DOHH2 (cell line): ENCODE measurements around the gene LYPD6B.

Experiments used
- H3F3A ChIP-seq: fragments of 200-600 bp; sonication (generic), shearing (Covaris generic); 2 replicates; pipeline ENCODE4 v1.6.0; 2016; ENCODE audit warnings: antibody characterized with exemption, mild to moderate bottlenecking; ENCODE audit not compliant: control insufficient read depth, insufficient read depth
- H3K27ac ChIP-seq: fragments of 200-600 bp; sonication (generic); 2 replicates; pipeline ENCODE4 v1.5.1; 2014; ENCODE audit warnings: low read depth, mild to moderate bottlenecking, low read length, moderate library complexity
- H3K27me3 ChIP-seq: fragments of 200-600 bp; sonication (generic); 2 replicates; pipeline ENCODE4 v1.6.1; 2014; ENCODE audit warnings: mild to moderate bottlenecking, low read length, mixed read lengths; ENCODE audit not compliant: control insufficient read depth
- H3K36me3 ChIP-seq: fragments of 200-600 bp; sonication (generic); 2 replicates; pipeline ENCODE4 v1.6.1; 2014; ENCODE audit warnings: mild to moderate bottlenecking, low read length, moderate library complexity, mixed read lengths; ENCODE audit not compliant: control insufficient read depth
- H3K4me1 ChIP-seq: fragments of 200-600 bp; sonication (generic); 2 replicates; pipeline ENCODE4 v1.6.1; 2014; ENCODE audit warnings: mild to moderate bottlenecking, low read length, mixed read lengths; ENCODE audit not compliant: control insufficient read depth
- H3K4me2 ChIP-seq: fragments of 200-600 bp; sonication (generic); 2 replicates; pipeline ENCODE4 v1.6.0; 2014; ENCODE audit warnings: mild to moderate bottlenecking, low read length, moderate library complexity
- H3K4me3 ChIP-seq: fragments of 200-600 bp; sonication (generic); 2 replicates; pipeline ENCODE4 v1.5.1; 2014; ENCODE audit warnings: mild to moderate bottlenecking, low read length, mixed read lengths
- H3K79me2 ChIP-seq: fragments of 200-600 bp; sonication (generic); 2 replicates; pipeline ENCODE4 v1.6.1; 2014; ENCODE audit warnings: mild to moderate bottlenecking, low read length, mixed read lengths; ENCODE audit not compliant: control insufficient read depth
- H3K9me2 ChIP-seq: fragments of 200-600 bp; sonication (generic); replicated peaks from 2 replicates; pipeline ENCODE4 v1.6.1; 2014; ENCODE audit warnings: mild to moderate bottlenecking, low read length, mixed read lengths; ENCODE audit not compliant: control insufficient read depth
- H3K9me3 ChIP-seq: fragments of 200-600 bp; sonication (generic); 2 replicates; pipeline ENCODE4 v1.6.1; 2014; ENCODE audit warnings: antibody characterized with exemption, low read length, mixed read lengths; ENCODE audit not compliant: control insufficient read depth, insufficient read depth
- H4K20me1 ChIP-seq: fragments of 200-600 bp; sonication (generic); 2 replicates; pipeline ENCODE4 v1.6.0; 2014; ENCODE audit warnings: low read depth, mild to moderate bottlenecking, antibody characterized with exemption, low read length, moderate library complexity; ENCODE audit not compliant: control insufficient read depth, insufficient read depth
- EZH2phosphoT487 ChIP-seq: fragments of 200-600 bp; sonication (generic); IDR thresholded peaks from 2 replicates; pipeline ENCODE4 v1.6.1; 2017; ENCODE audit warnings: borderline replicate concordance, mild to moderate bottlenecking, antibody characterized with exemption, low read length, moderate library complexity, mixed read lengths
- TF ChIP-seq, protein P1 (sequence below): fragments of 200-600 bp; sonication (generic); IDR thresholded peaks from one replicate; pipeline ENCODE4 v1.5.1; 2014; ENCODE audit warnings: antibody characterized with exemption, mild to moderate bottlenecking, low read depth, low read length; ENCODE audit not compliant: poor library complexity, severe bottlenecking

The LYPD6B gene

GRCh38 chr2:149169656-149170055 lies 131.2 kb downstream of the LYPD6B start:
- no peaks in the 10 kb centered on the region for H3F3A ChIP-seq
- no peaks in the 10 kb centered on the region for H3K79me2 ChIP-seq
- H4K20me1 ChIP-seq: no peaks in the 10 kb centered on the region
- H3K4me2 ChIP-seq: no peak overlapping the region
- H3K4me3 ChIP-seq: no peak overlapping the region
- H3K9me2 ChIP-seq: no peaks in the 10 kb centered on the region
- no peaks in the 10 kb centered on the region for H3K27me3 ChIP-seq
- no peak overlapping the region for H3K27ac ChIP-seq
- H3K9me3 ChIP-seq: peaks cover 4% of the 10 kb centered on the region; the same call in 1 of the 2 replicates
- no peaks in the 10 kb centered on the region; the same call in none of the 2 replicates for H3K36me3 ChIP-seq
- peaks cover 8% of the 10 kb centered on the region; the same call in 1 of the 2 replicates for H3K4me1 ChIP-seq
- TF ChIP-seq EZH2phosphoT487: no peak
- TF ChIP-seq, protein P1, sequence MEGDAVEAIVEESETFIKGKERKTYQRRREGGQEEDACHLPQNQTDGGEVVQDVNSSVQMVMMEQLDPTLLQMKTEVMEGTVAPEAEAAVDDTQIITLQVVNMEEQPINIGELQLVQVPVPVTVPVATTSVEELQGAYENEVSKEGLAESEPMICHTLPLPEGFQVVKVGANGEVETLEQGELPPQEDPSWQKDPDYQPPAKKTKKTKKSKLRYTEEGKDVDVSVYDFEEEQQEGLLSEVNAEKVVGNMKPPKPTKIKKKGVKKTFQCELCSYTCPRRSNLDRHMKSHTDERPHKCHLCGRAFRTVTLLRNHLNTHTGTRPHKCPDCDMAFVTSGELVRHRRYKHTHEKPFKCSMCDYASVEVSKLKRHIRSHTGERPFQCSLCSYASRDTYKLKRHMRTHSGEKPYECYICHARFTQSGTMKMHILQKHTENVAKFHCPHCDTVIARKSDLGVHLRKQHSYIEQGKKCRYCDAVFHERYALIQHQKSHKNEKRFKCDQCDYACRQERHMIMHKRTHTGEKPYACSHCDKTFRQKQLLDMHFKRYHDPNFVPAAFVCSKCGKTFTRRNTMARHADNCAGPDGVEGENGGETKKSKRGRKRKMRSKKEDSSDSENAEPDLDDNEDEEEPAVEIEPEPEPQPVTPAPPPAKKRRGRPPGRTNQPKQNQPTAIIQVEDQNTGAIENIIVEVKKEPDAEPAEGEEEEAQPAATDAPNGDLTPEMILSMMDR: no peak

DNA sequence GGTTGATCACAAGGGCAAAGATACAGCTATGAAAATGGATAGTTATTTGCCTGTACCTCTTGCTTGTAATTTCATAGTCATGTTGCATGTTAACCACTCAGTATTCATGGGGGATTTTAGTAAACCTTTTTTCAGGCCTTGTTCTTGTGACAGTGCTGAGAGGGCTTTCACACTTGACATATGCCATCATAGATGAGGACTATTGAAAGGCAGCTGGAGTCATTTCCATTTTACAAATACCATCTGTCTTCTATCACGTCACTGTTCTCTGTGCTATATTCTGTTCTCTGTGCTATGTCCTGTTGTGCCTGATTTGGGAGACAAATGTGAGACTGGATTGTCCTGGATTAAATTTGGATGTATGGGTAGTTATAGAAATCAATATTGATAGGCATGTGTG lies 131.7 kb downstream of the LYPD6B start:
- no peaks in the 10 kb centered on the region for H3K9me2 ChIP-seq
- H3K36me3 ChIP-seq: no peaks in the 10 kb centered on the region; the same call in none of the 2 replicates
- peaks cover 6% of the 10 kb centered on the region; the same call in 1 of the 2 replicates for H3K4me1 ChIP-seq
- H3K27ac ChIP-seq: no peak overlapping the region
- no peaks in the 10 kb centered on the region for H4K20me1 ChIP-seq
- H3K4me2 ChIP-seq: no peak overlapping the region
- peaks cover 4% of the 10 kb centered on the region; the same call in 1 of the 2 replicates for H3K9me3 ChIP-seq
- H3K27me3 ChIP-seq: no peaks in the 10 kb centered on the region
- no peaks in the 10 kb centered on the region for H3F3A ChIP-seq
- TF ChIP-seq, protein P1: no peak
- TF ChIP-seq EZH2phosphoT487: no peak
- no peaks in the 10 kb centered on the region for H3K79me2 ChIP-seq
- H3K4me3 ChIP-seq: no peak overlapping the region

- Histone ChIP-seq H3K36me3 (no peaks in the 10 kb centered on the region; the same call in none of the 2 replicates), H3K4me3 (no peak overlapping the region), H3K27ac (no peak overlapping the region), H3K4me2 (no peak overlapping the region), H3K9me3 (peaks cover 4% of the 10 kb centered on the region; the same call in 1 of the 2 replicates), H3K27me3 (no peaks in the 10 kb centered on the region), H3K9me2 (no peaks in the 10 kb centered on the region), H4K20me1 (no peaks in the 10 kb centered on the region), H3F3A (no peaks in the 10 kb centered on the region), H3K4me1 (peaks cover 6% of the 10 kb centered on the region; the same call in 1 of the 2 replicates), H3K79me2 (no peaks in the 10 kb centered on the region)
- TF ChIP-seq EZH2phosphoT487: no peak
- TF ChIP-seq, protein P1: no peak
Measured at GRCh38 chr2:149170911-149171310, 132.4 kb downstream of the LYPD6B start.
